Hematopoietic multipotent progenitor cell treated with erythropoietin and hydrocortisone succinate and interleukin-3 and kit ligand, for 6 days (in vitro differentiated cells): ENCODE data around the gene LIPG.

Experiments
- DNase-seq: peaks from one replicate; pipeline ENCODE4 v3.0.0-alpha.2; 2015

Gene LIPG

DNA sequence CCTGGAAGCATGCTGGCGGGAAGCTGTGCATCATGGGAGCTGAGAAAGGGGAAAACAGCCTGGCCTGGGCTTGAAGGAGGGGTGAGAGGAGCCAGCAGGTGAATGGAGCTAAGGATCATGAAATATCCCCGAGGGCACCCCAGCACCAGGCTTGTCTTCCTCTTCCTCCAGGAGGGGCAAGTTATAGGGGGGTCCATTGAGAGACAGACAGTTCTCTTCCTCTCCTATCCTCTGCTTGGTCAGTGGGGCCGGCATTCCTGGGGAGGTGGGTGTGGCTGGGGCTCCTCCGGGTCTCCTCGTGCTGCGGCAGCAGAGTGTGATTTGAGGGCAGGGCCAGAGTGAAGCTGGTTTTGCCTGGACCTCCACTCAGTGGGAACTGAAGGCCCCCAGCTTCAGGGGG is 78.9 kb downstream of the LIPG start:
- no peak for DNase-seq

DNA sequence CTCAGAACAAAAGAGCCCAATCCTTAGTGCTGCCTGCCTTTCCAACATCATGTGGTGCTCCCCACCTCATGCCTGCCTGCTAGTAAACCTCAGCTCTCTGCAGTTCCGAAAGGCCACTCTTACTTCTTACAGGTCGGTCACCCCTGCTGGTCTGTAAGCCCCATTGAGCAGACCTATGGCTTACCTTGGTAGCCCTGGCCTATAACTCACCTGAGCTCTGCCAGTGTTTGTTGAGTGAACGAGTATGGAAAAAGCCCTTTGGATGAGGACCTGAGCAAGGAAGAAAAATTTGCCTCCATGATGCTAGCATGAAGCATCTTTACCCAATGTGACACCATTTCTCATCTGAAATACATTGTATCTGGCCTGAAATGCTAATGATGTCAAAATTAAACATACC is 83.3 kb downstream of the LIPG start:
- no peak for DNase-seq

DNA sequence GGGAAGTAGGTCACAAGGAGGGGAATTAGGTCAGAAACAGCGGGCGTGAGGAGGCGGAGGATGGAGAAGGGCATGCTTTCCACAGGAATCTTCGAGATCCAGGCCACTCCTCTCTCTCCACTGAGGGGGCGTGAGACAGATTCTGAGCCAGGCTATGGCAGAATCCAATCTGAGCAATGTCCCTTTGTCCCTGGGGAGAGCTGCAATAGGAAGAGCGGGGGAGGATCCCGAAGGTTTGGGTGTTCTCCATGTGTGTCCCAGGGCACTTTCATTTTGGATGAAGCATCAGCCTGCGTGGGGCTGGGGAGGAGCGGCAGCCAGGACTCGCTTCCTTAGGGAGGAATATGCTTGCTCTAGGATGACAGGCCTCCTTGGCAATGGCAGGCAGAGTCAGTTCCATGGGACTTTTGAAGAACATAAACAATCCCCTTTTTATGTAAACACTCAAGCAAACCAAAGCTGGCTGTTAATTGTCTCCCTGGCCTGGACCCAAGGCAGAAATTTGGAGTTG is 84.0 kb downstream of the LIPG start:
- DNase-seq: no peak

DNA sequence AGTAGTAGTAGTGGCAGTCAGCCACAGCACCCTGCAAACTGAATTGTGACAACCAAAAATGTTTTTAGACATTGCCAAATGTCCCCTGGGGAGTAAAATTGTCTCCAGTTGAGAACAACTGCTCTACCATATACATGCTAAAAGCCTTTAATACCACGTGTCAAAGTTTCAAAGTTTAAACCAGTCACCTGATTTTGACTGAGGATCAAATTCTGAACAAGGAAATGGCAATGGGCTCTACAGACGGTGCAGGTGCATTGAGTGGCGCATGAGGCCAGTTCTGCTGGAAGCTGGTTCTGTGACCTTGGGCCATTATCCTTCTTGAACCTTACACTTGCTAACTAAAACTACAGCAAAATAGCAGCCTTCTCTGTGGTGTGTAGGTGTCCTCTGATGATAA is 85.0 kb downstream of the LIPG start:
- DNase-seq: no peak

DNA sequence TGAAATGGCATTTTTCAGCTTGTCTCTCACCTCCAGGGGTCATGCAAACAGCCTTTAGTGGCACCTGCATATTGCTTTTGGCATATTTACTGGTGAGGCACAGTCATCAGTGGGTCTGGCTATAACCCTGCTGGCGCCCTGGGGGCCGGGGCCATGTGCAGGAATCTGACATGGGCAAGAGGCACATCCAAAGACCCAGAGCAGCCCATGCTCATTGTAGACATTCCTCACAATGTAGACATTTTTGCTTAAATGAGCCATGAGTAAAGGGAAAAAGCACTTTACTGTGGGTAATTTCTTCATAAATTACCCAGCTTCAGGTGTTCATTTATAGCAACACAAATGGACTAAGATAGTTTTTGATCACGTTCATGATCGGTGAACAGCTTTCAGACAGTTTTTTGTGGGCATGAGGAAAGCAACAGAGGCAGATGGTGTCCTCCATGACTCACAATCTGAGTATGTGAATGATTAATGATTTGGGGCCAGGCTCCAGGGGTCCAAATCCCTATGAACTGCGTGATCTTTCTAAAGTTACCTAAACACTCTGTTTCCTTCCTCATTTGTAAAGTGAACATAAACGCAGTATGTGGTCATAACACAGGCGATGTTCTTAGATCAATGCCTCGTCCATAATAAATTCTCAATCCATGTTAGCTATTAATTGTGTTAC is 85.8 kb downstream of the LIPG start:
- DNase-seq: no peak

DNA sequence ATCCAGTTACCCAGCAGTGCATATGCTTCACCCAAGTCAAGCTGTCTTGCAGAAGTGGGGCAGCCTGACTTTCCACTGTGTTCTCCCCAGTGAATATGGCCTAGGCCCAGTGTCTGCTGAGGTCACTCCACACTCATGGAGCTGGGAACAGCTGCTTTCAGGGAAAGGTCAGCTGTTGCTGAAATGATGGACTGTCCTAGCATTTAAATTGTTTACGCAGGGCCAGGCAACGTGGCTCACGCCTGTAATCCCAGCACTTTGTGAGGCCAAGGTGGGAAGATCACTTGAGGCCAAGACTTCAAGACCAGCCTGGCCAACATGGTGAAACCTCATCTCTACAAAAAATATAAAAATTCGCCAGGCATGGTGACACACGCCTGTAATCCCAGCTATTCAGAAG is 86.5 kb downstream of the LIPG start:
- no peak for DNase-seq
